EH (cell line): Measurements from ENCODE around the gene SH3GL1.
A peak's percentile ranks its signal among the peaks of the same experiment; 100 is the strongest.

Source experiments
- DNase-seq: peaks from one replicate; pipeline ENCODE4 v3.0.0-alpha.2; 2015; ENCODE audit warnings: low read depth

Gene SH3GL1

DNA sequence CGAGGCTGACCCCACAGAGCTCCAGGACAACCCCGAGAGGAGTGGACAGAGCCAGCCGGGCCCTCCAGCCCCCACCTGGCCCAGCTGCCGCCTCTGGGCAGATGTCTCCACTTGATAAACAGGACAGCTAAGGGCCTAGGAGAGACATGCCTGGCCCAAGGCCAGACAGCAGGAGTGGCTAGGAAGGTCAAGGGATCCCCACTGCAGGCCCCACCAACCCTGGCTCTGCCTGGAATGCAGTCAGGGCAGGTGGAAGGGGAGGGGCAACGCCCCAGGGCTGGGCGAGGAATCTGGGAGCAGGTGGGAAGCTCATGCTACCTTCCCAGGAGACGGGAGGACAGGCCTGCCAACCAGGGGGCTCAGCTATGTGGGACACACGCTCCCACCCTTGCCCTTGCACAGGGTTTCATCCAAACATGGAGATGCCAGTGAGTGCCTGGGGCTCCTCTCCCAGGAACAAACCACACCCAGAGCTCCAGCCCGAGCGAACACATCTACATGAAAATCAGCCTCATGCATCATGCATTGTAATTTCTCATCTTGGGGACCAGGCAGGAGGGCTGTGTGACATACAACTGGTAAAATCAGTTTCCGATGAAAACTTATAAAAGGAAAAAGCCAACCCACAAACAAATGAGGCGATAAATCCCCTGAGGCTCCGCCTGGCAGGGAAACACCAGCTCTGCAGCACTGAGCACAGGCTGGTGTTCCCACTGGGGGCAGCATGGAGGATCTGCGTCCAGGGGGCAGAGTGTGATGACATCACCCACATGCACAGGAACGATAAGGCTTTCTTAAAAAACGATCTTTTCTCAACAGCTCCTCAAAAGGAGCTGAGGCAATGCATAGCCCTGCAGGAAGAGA, 25.0 kb downstream of the SH3GL1 start:
- peak; percentile 84 for DNase-seq

GRCh38 chr19:4374498-4375163, 25.7 kb downstream of the SH3GL1 start:
- peak; percentile 95 for DNase-seq

GRCh38 chr19:4373601-4374497, 26.5 kb downstream of the SH3GL1 start:
- peak; percentile 77 for DNase-seq

GRCh38 chr19:4373013-4373367, 27.4 kb downstream of the SH3GL1 start:
- no peak for DNase-seq

- no peak for DNase-seq
Observed at GRCh38 chr19:4372165-4373012, 28.0 kb downstream of the SH3GL1 start.

GRCh38 chr19:4371247-4372164, 28.8 kb downstream of the SH3GL1 start:
- no peak for DNase-seq

GRCh38 chr19:4370418-4371041, 29.8 kb downstream of the SH3GL1 start:
- no peak for DNase-seq

- no peak for DNase-seq
Observed at GRCh38 chr19:4369888-4370260, 30.5 kb downstream of the SH3GL1 start.

- no peak for DNase-seq
Observed at GRCh38 chr19:4369109-4369887, 31.0 kb downstream of the SH3GL1 start.

DNA sequence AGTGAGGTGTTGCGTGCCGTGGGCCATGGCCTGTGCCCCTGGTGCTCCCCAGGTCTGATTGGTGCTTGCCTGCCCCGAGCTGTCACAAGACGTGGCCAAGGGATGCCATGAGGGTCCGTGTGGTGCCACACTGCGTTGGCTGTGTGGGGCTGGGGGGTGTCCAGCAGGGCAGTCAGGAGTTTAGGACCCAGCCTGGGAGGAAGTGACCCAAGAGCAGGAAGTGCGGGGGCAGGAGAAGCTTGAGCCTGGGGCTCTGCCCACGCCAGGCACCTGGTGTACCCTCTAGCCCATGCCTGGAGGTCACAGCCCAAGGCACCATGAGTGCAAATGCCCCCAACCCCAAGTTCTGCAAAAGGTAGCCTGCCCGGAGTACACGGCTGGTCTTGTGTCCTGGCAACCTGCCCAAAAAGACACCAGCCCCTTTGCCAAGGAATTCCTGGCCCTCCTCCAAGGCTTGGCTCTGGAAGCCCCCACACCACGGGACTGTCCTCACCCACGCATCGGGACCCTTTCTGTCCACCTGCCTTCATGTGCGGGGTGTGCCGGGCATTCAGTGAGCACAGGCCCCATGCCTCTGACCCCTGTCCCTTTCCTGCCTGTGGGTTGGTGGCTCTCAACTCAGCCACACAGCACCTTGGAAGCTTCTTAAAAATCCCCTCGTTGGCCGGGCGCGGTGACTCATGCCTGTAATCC, 32.1 kb downstream of the SH3GL1 start:
- peak; percentile 32 for DNase-seq

GRCh38 chr19:4367781-4368127, 32.6 kb downstream of the SH3GL1 start:
- no peak for DNase-seq

- DNase-seq = no peak
Observed at GRCh38 chr19:4367336-4367723, 33.0 kb downstream of the SH3GL1 start.

DNA sequence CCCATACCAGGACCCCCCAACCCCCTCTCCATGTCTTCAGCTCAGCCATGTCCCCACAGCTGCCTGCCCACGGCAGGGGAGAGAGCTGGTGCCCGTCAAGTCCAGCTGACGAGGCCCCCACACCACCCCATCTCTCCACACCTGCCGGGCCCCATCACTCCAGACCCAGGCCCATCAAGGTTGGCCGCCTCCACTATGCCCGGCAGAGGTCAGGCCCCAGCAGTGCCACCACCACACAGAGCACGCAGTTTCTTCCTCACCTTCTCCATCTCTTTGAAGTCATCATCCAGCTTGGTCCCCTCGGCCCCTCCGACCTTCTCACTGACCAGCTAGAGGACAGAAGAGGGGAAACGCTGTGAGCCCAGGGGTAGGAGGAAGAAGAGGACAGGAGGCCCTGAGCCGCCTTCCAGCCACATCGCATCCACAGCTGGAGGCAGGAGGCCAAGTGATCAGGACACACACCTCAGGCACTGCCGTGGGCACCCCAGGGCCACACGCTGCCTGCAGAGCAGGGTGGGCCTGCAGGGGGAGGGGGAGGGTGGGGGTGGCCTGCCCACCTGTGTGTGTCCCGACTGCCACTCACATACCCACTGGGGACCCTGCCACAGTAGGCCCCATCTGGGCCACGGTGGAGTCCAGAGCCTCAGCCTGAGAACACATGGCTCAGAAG, 33.5 kb downstream of the SH3GL1 start:
- no peak for DNase-seq

GRCh38 chr19:4365791-4366665, 34.3 kb downstream of the SH3GL1 start:
- DNase-seq = no peak

DNA sequence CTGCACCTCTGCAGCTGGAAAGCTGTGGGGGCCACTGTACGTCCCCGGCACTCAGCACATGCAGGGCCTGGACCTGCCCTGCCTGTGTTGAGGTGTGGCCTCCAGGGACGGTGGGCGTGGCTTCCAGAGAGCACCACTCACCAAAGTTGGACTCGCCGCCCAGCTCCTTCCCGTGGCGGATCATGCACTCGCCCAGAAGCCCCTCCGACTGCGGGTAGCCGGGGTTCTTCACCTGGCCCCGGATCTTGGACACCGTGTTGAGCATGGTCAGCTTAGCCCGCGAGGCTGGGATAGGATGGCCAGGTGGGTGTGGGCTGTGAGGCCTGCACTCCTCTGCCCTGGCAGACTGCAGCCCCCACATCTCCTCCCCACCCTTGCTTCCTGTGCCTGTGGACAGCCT, 35.0 kb downstream of the SH3GL1 start:
- no peak for DNase-seq

DNA sequence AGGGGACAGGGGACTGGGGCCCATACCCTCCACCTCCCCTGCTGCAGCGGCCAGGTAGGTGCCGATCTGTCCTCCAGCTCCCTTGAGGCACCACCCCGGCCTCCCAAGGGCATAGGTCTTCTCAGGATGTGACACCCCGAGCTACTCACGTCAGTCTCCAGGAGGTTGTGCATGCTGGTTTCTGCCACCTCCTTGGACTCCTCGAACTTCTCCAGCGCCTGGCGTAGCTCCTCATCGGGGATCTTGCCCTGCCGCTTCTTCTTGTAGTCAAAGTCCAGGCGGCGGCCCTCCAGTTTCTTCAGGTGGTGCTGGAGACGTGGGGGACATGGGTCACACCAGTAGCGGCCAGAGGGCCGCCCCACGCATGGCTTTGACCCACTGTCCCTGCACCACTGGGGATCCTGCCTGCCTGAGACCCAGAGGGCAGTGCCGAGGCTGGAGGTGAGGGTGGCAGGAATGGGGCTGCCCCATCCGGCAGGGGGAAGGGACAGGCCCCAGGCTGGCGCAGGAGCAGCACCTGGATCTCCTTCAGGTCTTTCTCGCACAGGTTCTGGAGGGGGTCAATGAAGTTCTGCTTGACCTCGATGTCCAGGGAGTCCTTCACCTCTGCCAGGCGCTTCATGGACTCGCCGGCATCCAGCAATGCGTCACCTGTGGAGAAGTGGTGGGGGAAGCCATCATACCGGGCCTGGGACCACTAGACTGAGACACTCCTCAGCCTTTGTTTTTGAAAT, 36.6 kb downstream of the SH3GL1 start:
- no peak for DNase-seq
